Transverse colon (tissue), 4 donors: ENCODE results near the gene IRX6. TPM values are rescaled to one million over a fixed set of nuclear protein-coding genes. Genes with fewer than 3 reads are reported as not detected.

Source experiments
- DNase-seq: peaks from one replicate; pipeline ENCODE4 v3.0.0-alpha.2; 2019
- H3K27ac ChIP-seq, 4 donors: fragments of 200-600 bp; sonication (generic); 2 replicates each; pipeline ENCODE4 v1.5.1; 2016 to 2018; ENCODE audit warnings: inconsistent platforms in 4 of 4
- H3K27me3 ChIP-seq: fragments of 200-600 bp; sonication (generic); 2 replicates; pipeline ENCODE4 v1.5.1; 2017; ENCODE audit warnings: inconsistent platforms
- H3K36me3 ChIP-seq, 4 donors: fragments of 200-600 bp; sonication (generic); 2 replicates each; pipeline ENCODE4 v1.5.1; 2017 to 2019; ENCODE audit warnings: inconsistent platforms in 4 of 4
- H3K4me1 ChIP-seq, 4 donors: fragments of 200-600 bp; sonication (generic); 2 replicates each; pipeline ENCODE4 v1.5.1; 2017 to 2020; ENCODE audit warnings: inconsistent platforms in 4 of 4
- H3K4me3 ChIP-seq, 4 donors: fragments of 200-600 bp; sonication (generic); 1 replicate in 1 of 4; 2 replicates in 3 of 4; pipeline versions ENCODE4 v1.5.1 to v1.6.1; 2017 to 2019; ENCODE audit warnings: inconsistent platforms in 4 of 4
- H3K9me3 ChIP-seq, 2 donors: fragments of 200-600 bp; sonication (generic); 2 replicates each; pipeline ENCODE4 v1.5.1; 2017 to 2019; ENCODE audit warnings: inconsistent platforms in 2 of 2
- EP300 ChIP-seq: sonication (generic); formaldehyde crosslinking; IDR thresholded peaks from one replicate; pipeline ENCODE4 v1.6.1; 2017; ENCODE audit warnings: antibody characterized with exemption, low read depth
- POLR2A ChIP-seq: fragments of 450-650 bp; IDR thresholded peaks from one replicate; pipeline ENCODE4 v1.6.1; 2016; ENCODE audit warnings: antibody characterized with exemption, mild to moderate bottlenecking, moderate library complexity
- POLR2AphosphoS5 ChIP-seq, 3 donors: sonication (generic); formaldehyde crosslinking; IDR thresholded peaks; one replicate each; pipeline ENCODE4 v1.6.1; 2016; ENCODE audit warnings: antibody characterized with exemption in 3 of 3
- WGBS, 2 donors: methylation state at CpG; one replicate each; pipeline ENCODE4 v1.1.5; 2018; ENCODE audit warnings: low coverage in 1 of 2; 5-methylcytosine and 5-hydroxymethylcytosine counted together
- in situ Hi-C, 4 donors: fragments of 200-750 bp; cut with MboI; loops; one replicate each; pipeline versions ENCODE4 v1.15.0 to v1.15.1; 2017; ENCODE audit warnings: low sequenced_read_pairs in 3 of 4, low pct_ligation_motif_present in 1 of 4, low pct_unique_long_range_greater_than_20kb in 1 of 4
- intact Hi-C: fragments of 100-400 bp; cut with DNase I; formaldehyde crosslinking; loops from one replicate; pipeline ENCODE4 v1.15.1; 2023; ENCODE audit warnings: low total_unique reads
- small RNA-seq, 4 donors: library from RNA; depleted of rRNA; stranded (forward); fragments of <200 nt; gene quantifications; one replicate each; pipeline ENCODE3, GENCODE V24; 2016
- total RNA-seq, 4 donors: library from RNA; depleted of rRNA; stranded (reverse); fragments of >200 nt; gene quantifications; one replicate each; pipeline ENCODE4 v1.1.0, GENCODE V29; 2016
- TF ChIP-seq, protein P1 (sequence below), 5 experiments: fragments of 200-600 bp in 3 of 5; fragments of 450-650 bp in 2 of 5; sonication (generic) in 3 of 5; IDR thresholded peaks; 1 replicate in 2 of 5; 2 replicates in 3 of 5; pipeline ENCODE4 v1.5.1; 2016 to 2017; ENCODE audit warnings: antibody characterized with exemption in 5 of 5, inconsistent platforms in 3 of 5, mild to moderate bottlenecking in 2 of 5, moderate library complexity in 1 of 5

The IRX6 gene
- total RNA-seq, 4 donors from 2014 or later = 1.1 TPM; not detected in 3

DNA sequence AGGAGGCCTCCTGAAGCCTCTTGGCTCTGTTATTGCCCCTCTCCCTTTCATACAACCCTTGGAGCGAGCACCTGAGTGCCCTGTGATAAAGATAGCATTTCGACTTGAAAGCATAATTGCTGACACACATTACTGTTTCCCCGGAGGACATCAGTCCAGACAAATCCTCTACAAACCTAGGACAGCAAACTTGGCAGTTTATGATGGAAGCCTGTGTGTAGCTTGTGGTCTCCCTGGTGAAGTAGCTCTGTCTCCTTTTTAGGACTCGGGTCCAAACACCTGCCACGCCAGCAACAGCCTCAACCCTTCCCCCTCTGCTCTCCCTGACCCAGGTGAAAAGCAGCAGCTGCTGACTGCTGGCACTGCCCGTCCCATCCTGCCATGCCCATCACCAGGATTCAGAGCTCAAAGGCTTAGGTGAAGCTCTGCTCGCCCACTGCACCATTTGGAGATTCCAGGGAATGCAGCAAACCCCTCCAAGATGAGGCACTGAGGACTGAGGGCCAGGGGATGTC lies 55.9 kb downstream of the IRX6 start:
- no peaks in the 10 kb centered on the region for H3K4me1 ChIP-seq
- no peak overlapping the region for H3K27ac ChIP-seq
- in situ Hi-C loops = no loop called here
- TF ChIP-seq POLR2AphosphoS5 (IDR thresholded peaks at IDR 0.05) = no peak
- TF ChIP-seq POLR2A = no peak
- TF ChIP-seq, protein P1, sequence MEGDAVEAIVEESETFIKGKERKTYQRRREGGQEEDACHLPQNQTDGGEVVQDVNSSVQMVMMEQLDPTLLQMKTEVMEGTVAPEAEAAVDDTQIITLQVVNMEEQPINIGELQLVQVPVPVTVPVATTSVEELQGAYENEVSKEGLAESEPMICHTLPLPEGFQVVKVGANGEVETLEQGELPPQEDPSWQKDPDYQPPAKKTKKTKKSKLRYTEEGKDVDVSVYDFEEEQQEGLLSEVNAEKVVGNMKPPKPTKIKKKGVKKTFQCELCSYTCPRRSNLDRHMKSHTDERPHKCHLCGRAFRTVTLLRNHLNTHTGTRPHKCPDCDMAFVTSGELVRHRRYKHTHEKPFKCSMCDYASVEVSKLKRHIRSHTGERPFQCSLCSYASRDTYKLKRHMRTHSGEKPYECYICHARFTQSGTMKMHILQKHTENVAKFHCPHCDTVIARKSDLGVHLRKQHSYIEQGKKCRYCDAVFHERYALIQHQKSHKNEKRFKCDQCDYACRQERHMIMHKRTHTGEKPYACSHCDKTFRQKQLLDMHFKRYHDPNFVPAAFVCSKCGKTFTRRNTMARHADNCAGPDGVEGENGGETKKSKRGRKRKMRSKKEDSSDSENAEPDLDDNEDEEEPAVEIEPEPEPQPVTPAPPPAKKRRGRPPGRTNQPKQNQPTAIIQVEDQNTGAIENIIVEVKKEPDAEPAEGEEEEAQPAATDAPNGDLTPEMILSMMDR (IDR thresholded peaks at IDR 0.05) = no peak
- no peak for TF ChIP-seq EP300
- intact Hi-C loops = no loop called here
- WGBS, 2 donors = 63% methylated on average over 7 of the region's 7 CpGs; no CpG with 5 or more reads in 1 of the 2 donors
- no peaks in the 10 kb centered on the region for H3K36me3 ChIP-seq
- DNase-seq = no peak
- H3K4me3 ChIP-seq = no peak overlapping the region
- H3K27me3 ChIP-seq = no peaks in the 10 kb centered on the region
- H3K9me3 ChIP-seq = no peaks in the 10 kb centered on the region

Small RNA genes within 50 kb of the gene (small RNA-seq; reads per million reads assigned to genes)
- 0 reads per million in 4 donors for gene RN7SL841P

Other genes starting within 250 kb of the IRX6 start
- gene MMP2, start 155.0 kb downstream of the IRX6 start, total RNA-seq = 100 to 1,000 TPM in 1 of 4 donors, 10 to 100 TPM in 3; 52.7 to 105 (median 73.1) TPM
- gene LPCAT2, start 184.9 kb downstream of the IRX6 start, total RNA-seq = 10 to 100 TPM in 1 of 4 donors, 1 to 10 TPM in 3; 1.6 to 11.6 (median 6.2) TPM
- gene CAPNS2, start 242.5 kb downstream of the IRX6 start, total RNA-seq = under 1 TPM in 2 of 4 donors, not detected in 2; 0.55 to 0.64 TPM